WTC11 (cell line): Measurements from ENCODE around the gene PLK4. TPM values are rescaled to one million over a fixed set of nuclear protein-coding genes. Genes with fewer than 3 reads are reported as not detected.
A peak's percentile ranks its signal among the peaks of the same experiment; 100 is the strongest.
"Not testable (repeated sequence)": the region's sequence is repeated elsewhere in the genome, so short reads cannot be mapped to it uniquely, and the experiment has no call there.

ENCODE experiments used
- ATAC-seq: fragments of 200-7000 bp; cut with Tn5 transposase; 2 replicates; pipeline ENCODE4 v1.10.0; 2021; ENCODE audit warnings: mild to moderate bottlenecking, moderate library complexity
- CTCF ChIA-PET: fragments of 300-600 bp; sonication (Branson Sonifier 250); formaldehyde crosslinking; loops from one replicate; lab custom pipeline; 2021; ENCODE audit warnings: antibody characterized with exemption; lab: Charles Lee
- POLR2A ChIA-PET: fragments of 350-600 bp; sonication (Branson Sonifier 250); formaldehyde crosslinking; loops from one replicate; lab custom pipeline; 2021; ENCODE audit warnings: antibody characterized with exemption; lab: Charles Lee
- DNase-seq: peaks from one replicate; pipeline ENCODE4 v3.0.0; 2021; ENCODE audit warnings: low spot score
- H3K27ac Mint-ChIP-seq: 2 replicates; pipeline ENCODE4 v1.8.0; 2021; ENCODE audit warnings: mixed read lengths
- H3K27me3 Mint-ChIP-seq: 2 replicates; pipeline ENCODE4 v1.8.0; 2021; ENCODE audit warnings: low read depth, mild to moderate bottlenecking, moderate library complexity, mixed read lengths
- H3K36me3 Mint-ChIP-seq: 2 replicates; pipeline ENCODE4 v1.8.0; 2021; ENCODE audit warnings: mixed read lengths
- H3K4me1 Mint-ChIP-seq: 2 replicates; pipeline ENCODE4 v1.8.0; 2022; ENCODE audit warnings: mixed read lengths
- H3K4me3 Mint-ChIP-seq: 2 replicates; pipeline ENCODE4 v1.8.0; 2021; ENCODE audit warnings: mild to moderate bottlenecking, moderate library complexity, mixed read lengths
- H3K9me3 Mint-ChIP-seq: 2 replicates; pipeline ENCODE4 v1.8.0; 2021; ENCODE audit warnings: mixed read lengths
- CBFB ChIP-seq: sonication (generic); formaldehyde crosslinking; IDR thresholded peaks from 2 replicates; pipeline ENCODE4 v1.8.1; 2022; ENCODE audit warnings: mild to moderate bottlenecking, low read depth, missing genetic modification reagents
- CREM ChIP-seq: sonication (generic); formaldehyde crosslinking; IDR thresholded peaks from 2 replicates; pipeline ENCODE4 v1.8.1; 2022; ENCODE audit warnings: mild to moderate bottlenecking, missing genetic modification reagents, moderate library complexity
- EMX1 ChIP-seq: fragments of 250-450 bp; sonication (Bioruptor Pico); IDR thresholded peaks from 2 replicates; pipeline ENCODE4 v1.8.0; 2021; ENCODE audit warnings: mild to moderate bottlenecking
- ESRRA ChIP-seq: sonication (generic); formaldehyde crosslinking; IDR thresholded peaks from 2 replicates; pipeline ENCODE4 v1.8.1; 2022; ENCODE audit warnings: mild to moderate bottlenecking, missing genetic modification reagents, borderline replicate concordance
- FOXP1 ChIP-seq: sonication (generic); formaldehyde crosslinking; IDR thresholded peaks from 2 replicates; pipeline ENCODE4 v1.8.0; 2022; ENCODE audit warnings: missing genetic modification reagents, mild to moderate bottlenecking, moderate library complexity, borderline replicate concordance
- HMGA2 ChIP-seq: fragments of 250-450 bp; sonication (Bioruptor Pico); IDR thresholded peaks from 2 replicates; pipeline ENCODE4 v1.4.0; 2021; ENCODE audit warnings: mild to moderate bottlenecking, moderate library complexity
- JAZF1 ChIP-seq: fragments of 250-450 bp; sonication (Bioruptor Pico); IDR thresholded peaks from 2 replicates; pipeline ENCODE4 v1.9.0; 2021; ENCODE audit warnings: moderate library complexity, mild to moderate bottlenecking, inconsistent platforms
- NR3C1 ChIP-seq: sonication (generic); formaldehyde crosslinking; conservative IDR thresholded peaks from 2 replicates; pipeline ENCODE4 v1.8.1; 2023; ENCODE audit warnings: low read depth, mild to moderate bottlenecking, missing genetic modification reagents
- PREB ChIP-seq: sonication (generic); formaldehyde crosslinking; IDR thresholded peaks from 2 replicates; pipeline ENCODE4 v1.8.1; 2022; ENCODE audit warnings: mild to moderate bottlenecking, missing genetic modification reagents, moderate library complexity, borderline replicate concordance
- RELA ChIP-seq: sonication (generic); formaldehyde crosslinking; IDR thresholded peaks from 2 replicates; pipeline ENCODE4 v1.8.1; 2022; ENCODE audit warnings: missing genetic modification reagents, mild to moderate bottlenecking, borderline replicate concordance
- TP53 ChIP-seq: sonication (generic); formaldehyde crosslinking; IDR thresholded peaks from 2 replicates; pipeline ENCODE4 v1.8.1; 2023; ENCODE audit warnings: mild to moderate bottlenecking, missing genetic modification reagents
- ZNF121 ChIP-seq: sonication (generic); formaldehyde crosslinking; IDR thresholded peaks from 2 replicates; pipeline ENCODE4 v1.8.0; 2023; ENCODE audit warnings: missing genetic modification reagents
- ZNF425 ChIP-seq: fragments of 250-450 bp; sonication (Bioruptor Pico); conservative IDR thresholded peaks from 2 replicates; pipeline ENCODE4 v1.9.0; 2021; ENCODE audit warnings: mild to moderate bottlenecking
- ZNF671 ChIP-seq: fragments of 250-450 bp; sonication (Bioruptor Pico); IDR thresholded peaks from 2 replicates; pipeline ENCODE4 v1.8.0; 2021; ENCODE audit warnings: mild to moderate bottlenecking
- total RNA-seq: library from RNA; stranded (reverse); gene quantifications from 3 replicates; pipeline ENCODE4 v1.2.3, GENCODE V29; 2021
- TF ChIP-seq, protein P1 (sequence below): sonication (generic); formaldehyde crosslinking; IDR thresholded peaks from 2 replicates; pipeline ENCODE4 v1.8.1; 2022; ENCODE audit warnings: low read depth, missing genetic modification reagents, borderline replicate concordance
- TF ChIP-seq, protein P2 (sequence below): fragments of 250-450 bp; sonication (Bioruptor Pico); IDR thresholded peaks from 2 replicates; pipeline ENCODE4 v1.9.0; 2021; ENCODE audit warnings: mild to moderate bottlenecking
- TF ChIP-seq, protein P3 (sequence below): sonication (generic); formaldehyde crosslinking; IDR thresholded peaks from 2 replicates; pipeline ENCODE4 v1.8.0; 2022; ENCODE audit warnings: mild to moderate bottlenecking, missing genetic modification reagents

PLK4 gene
- total RNA-seq, 1 experiment from 2014 or later, result 37.8 TPM

DNA sequence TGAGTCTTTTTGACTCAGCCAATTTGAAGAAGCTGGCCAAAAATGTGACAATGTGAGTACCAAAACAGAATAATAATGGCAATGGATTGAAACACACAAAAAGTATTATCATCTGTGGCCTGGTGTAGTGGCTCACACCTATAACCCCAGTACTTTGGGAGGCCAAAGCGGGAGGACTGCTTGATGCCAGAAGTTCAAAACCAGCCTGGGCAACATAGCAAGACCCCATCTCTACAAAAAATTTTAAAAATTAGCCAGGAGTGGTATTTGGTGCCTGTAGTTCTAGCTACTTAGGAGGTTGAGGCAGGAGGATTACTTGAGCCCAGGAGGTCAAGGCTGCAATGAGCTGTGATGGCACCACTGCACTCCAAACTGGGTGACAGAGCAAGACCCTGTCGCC, 41.5 kb downstream of the PLK4 start:
- peaks cover 17% of the 10 kb centered on the region for H3K36me3 Mint-ChIP-seq
- H3K27ac Mint-ChIP-seq, result no peak overlapping the region
- peaks cover 4% of the 10 kb centered on the region for H3K9me3 Mint-ChIP-seq
- ChIA-PET CTCF (no interaction called here), POLR2A (no interaction called here)
- no peaks in the 10 kb centered on the region for H3K4me1 Mint-ChIP-seq
- TF ChIP-seq CREM (no peak), EMX1 (CRISPR knock-in tag) (no peak), ZNF671 (CRISPR knock-in tag) (no peak), ZNF121 (CRISPR knock-in tag) (peak; percentile 62; the same call in 1 of the 2 replicates)
- ATAC-seq, result no peak
- no peak for DNase-seq
- H3K27me3 Mint-ChIP-seq, result no peaks in the 10 kb centered on the region
- no peak overlapping the region for H3K4me3 Mint-ChIP-seq

GRCh38 chr4:127925720-127926119, 45.0 kb downstream of the PLK4 start:
- H3K4me1 Mint-ChIP-seq, H3K4me3 Mint-ChIP-seq, H3K9me3 Mint-ChIP-seq, CTCF ChIA-PET, POLR2A ChIA-PET, DNase-seq, H3K27me3 Mint-ChIP-seq, H3K27ac Mint-ChIP-seq, ATAC-seq: not testable (repeated sequence)
- H3K36me3 Mint-ChIP-seq, result peaks cover 19% of the 10 kb centered on the region

- POLR2A ChIA-PET, result no interaction called here
- CTCF ChIA-PET, result interaction anchor here (0.7 kb wide), 1 partner anchor 35 kb away, joined by 3 read pairs; the partner anchor contains the start of gene ABHD18
- Mint-ChIP-seq H3K27me3 (no peaks in the 10 kb centered on the region), H3K4me1 (no peaks in the 10 kb centered on the region), H3K9me3 (peaks cover 4% of the 10 kb centered on the region), H3K4me3 (no peak overlapping the region), H3K36me3 (peaks cover 14% of the 10 kb centered on the region), H3K27ac (no peak overlapping the region)
- DNase-seq (no peak), ATAC-seq (no peak)
- TF ChIP-seq, protein P1, sequence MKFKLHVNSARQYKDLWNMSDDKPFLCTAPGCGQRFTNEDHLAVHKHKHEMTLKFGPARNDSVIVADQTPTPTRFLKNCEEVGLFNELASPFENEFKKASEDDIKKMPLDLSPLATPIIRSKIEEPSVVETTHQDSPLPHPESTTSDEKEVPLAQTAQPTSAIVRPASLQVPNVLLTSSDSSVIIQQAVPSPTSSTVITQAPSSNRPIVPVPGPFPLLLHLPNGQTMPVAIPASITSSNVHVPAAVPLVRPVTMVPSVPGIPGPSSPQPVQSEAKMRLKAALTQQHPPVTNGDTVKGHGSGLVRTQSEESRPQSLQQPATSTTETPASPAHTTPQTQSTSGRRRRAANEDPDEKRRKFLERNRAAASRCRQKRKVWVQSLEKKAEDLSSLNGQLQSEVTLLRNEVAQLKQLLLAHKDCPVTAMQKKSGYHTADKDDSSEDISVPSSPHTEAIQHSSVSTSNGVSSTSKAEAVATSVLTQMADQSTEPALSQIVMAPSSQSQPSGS (CRISPR knock-in tag), result no peak
- TF ChIP-seq CBFB (CRISPR knock-in tag), result no peak
- TF ChIP-seq, protein P2, sequence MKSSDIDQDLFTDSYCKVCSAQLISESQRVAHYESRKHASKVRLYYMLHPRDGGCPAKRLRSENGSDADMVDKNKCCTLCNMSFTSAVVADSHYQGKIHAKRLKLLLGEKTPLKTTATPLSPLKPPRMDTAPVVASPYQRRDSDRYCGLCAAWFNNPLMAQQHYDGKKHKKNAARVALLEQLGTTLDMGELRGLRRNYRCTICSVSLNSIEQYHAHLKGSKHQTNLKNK, result no peak
- TF ChIP-seq ZNF425, result no peak
- no peak for TF ChIP-seq FOXP1 (CRISPR knock-in tag)
- no peak for TF ChIP-seq NR3C1
- TF ChIP-seq, protein P3, sequence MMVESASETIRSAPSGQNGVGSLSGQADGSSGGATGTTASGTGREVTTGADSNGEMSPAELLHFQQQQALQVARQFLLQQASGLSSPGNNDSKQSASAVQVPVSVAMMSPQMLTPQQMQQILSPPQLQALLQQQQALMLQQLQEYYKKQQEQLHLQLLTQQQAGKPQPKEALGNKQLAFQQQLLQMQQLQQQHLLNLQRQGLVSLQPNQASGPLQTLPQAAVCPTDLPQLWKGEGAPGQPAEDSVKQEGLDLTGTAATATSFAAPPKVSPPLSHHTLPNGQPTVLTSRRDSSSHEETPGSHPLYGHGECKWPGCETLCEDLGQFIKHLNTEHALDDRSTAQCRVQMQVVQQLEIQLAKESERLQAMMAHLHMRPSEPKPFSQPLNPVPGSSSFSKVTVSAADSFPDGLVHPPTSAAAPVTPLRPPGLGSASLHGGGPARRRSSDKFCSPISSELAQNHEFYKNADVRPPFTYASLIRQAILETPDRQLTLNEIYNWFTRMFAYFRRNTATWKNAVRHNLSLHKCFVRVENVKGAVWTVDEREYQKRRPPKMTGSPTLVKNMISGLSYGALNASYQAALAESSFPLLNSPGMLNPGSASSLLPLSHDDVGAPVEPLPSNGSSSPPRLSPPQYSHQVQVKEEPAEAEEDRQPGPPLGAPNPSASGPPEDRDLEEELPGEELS (CRISPR knock-in tag), result no peak
- no peak for TF ChIP-seq RELA (CRISPR knock-in tag)
- TF ChIP-seq PREB (CRISPR knock-in tag), result no peak
- TF ChIP-seq JAZF1 (CRISPR knock-in tag), result no peak
- TF ChIP-seq ESRRA (CRISPR knock-in tag), result no peak
- TF ChIP-seq TP53 (CRISPR knock-in tag), result no peak
- TF ChIP-seq HMGA2 (CRISPR knock-in tag), result no peak
- TF ChIP-seq, all 79 proteins: peak for 0
Observed at GRCh38 chr4:127930175-127930574, 49.5 kb downstream of the PLK4 start.
